HCEC 1CT (cell line): ENCODE results near the gene HOXB9.

Source experiments
- DNase-seq: peaks from one replicate; pipeline ENCODE4 v3.0.0-alpha.2; 2017

The HOXB9 gene

DNA sequence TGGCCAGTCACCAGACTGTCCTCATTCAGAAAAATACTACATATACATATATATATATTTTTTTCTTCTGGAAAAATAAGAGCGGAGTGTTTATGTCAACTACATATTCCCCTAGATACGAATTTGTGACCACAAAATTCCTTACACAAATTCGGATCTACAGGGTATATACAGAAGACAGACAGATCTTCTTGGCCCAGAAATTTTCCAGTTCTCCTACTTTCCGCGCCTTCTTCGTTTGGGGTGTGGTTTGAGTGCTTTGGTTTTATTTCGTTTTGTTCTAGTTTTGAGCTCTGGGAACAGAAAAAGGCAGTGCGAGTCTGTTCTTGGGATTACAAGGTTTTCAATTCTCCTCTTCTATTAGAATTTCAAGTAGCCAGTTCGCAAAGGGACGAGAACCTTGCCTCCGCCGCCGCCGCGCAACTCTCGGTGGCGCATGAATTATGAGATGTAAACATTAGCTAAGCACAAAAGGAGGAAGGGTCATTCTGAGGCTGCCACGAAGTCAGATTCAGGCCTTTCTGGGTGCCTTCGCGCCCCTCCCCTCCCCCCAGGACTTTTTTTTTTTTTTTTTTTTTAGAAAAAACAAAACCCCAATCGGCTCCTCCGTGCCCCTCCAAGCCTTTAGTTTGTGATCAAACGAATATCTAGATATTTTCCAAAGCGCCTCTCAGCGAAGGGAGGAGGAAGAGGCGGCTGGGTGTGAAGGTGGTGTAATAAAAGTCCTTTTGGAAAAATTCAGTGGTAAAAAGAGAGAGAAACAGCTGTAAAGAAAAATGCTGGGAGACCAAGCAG lies 46.2 kb downstream of the HOXB9 start:
- no peak for DNase-seq

DNA sequence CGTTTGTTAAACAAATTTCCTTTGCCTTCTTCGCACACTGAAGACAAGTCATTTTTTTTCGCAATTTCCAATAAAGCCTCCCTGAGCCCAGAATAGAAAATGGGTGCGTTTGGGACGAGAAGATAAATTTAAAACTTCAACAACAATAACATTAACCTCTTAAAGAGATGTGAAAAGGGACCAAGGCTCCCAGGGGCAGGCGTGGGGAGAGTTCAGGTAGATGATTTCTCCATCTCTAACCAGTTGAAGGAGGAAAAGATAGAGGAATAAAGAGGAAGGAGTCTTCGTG lies 46.7 kb downstream of the HOXB9 start:
- no peak for DNase-seq

- DNase-seq, result no peak
Measured at GRCh38 chr17:48578616-48579470, 47.3 kb downstream of the HOXB9 start.

GRCh38 chr17:48577946-48578615 lies 48.1 kb downstream of the HOXB9 start, which contains the start of gene HOXB4:
TSS of gene HOXB4 (minus strand) at chr17:48578350. CDS start at chr17:48578319, 31 bp downstream.
- peak; percentile 56 for DNase-seq

DNA sequence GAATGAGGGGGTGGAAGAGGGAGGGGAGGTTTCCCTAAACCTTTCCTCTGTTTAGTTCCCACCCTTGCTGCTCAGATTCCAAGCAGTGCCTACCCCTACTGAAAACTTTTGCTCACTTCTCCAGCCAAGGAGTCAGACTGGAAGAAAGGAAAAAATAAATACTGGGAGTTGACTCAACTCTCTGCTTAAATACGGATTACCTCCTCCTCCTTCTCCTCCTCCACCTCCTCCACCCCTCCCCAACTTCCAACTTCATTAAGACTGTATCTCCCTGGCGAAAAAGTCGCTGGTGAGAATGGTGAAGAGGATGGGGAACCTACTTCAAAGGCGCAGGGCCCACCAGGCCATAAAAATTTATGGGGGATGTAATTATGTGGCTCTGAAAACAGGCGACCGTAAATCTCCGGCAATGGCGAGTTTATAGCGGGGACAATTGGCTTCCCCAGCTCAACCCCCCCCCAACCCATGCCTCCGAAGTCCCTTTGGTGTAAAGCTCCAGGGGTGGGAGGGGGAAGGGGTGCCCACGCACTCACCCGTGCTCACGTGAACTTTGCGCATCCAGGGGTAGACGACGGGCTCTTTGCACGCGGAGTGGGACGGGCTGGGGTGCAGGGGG lies 48.7 kb downstream of the HOXB9 start:
- peak; percentile 78 for DNase-seq

DNA sequence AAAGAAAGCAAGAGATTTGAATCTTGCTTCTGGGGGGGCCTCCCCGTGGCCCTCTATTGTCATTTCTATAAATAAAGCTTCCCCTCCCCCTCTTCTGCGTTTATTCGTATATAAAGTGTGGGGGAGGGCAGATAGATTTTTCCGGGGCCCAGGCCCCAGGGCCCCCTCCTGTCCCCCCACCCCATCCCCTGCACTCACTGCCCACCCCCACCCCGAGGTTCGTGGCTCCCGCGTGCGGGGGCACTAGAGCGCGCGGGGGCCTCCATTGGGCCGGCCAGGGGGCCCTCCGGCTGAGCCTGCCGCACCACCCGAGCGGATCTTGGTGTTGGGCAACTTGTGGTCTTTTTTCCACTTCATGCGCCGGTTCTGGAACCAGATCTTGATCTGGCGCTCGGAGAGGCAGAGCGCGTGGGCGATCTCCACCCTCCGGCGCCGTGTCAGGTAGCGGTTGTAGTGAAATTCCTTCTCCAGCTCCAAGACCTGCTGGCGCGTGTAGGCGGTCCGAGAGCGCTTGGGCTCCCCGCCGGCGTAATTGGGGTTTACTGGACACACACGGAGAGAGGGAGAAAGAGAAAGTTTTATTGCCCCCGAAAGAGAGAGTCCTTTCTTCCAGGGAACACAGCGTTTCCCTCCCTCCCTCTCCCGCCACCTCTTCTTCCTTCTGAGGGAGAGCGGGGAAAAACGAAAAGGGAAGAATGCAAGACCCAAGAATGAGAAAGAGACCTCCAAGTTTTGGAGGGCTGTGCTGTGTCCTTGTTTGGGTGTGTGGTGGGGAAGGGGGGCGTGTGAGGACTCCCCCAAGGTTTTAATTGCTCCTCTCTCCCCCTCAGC lies 49.5 kb downstream of the HOXB9 start:
- DNase-seq, result peak; percentile 68

DNA sequence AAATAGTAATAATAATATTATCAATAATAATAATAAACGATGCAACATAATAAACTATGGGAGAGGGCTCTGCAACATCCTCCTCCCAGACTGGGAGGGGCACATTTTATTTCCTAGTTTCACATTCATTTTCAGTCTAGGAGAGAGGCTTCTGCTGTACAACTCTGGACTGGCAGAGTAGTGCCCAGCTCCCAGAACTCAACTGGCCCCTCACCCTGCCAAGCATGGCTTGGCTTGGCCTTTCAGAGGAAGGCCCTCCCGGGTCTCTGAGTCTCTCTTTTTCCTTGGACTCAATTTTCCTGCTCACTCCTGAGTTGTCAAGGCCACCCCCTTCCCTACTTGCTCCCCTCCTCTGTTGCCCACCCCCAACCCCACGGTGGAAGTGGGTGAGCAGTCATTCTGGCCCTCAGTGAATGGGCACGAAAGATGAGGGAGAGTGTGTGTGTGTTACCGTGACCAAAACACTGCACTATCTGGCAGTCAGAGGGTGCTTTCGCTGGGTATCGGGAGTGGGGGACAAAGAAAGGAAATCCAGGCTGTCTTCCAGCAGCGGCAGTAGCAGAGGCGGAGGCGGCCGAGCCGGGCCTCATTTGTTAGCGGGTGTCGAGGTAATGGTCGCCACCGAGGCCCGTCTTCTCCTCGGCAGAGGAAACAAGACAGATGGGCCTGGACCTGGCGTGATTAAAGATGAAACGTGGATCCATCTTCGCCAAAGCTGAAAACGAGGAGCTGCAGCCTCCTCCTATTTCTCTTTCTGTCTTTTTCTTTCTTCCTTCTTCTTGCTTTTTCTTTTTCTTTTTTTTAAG lies 50.3 kb downstream of the HOXB9 start:
- DNase-seq, result peak; percentile 39

GRCh38 chr17:48575066-48575582 lies 51.0 kb downstream of the HOXB9 start:
- peak; percentile 54 for DNase-seq

- DNase-seq, result no peak
Measured at GRCh38 chr17:48574505-48575065, 51.6 kb downstream of the HOXB9 start.

GRCh38 chr17:48571826-48572417 lies 54.2 kb downstream of the HOXB9 start:
- DNase-seq, result no peak
